HK-2 (cell line): ENCODE measurements around the gene RNF125.
"Not testable (repeated sequence)": the region's sequence is repeated elsewhere in the genome, so short reads cannot be mapped to it uniquely, and the experiment has no call there.

Experiments used
- DNase-seq: peaks from one replicate; pipeline ENCODE4 v3.0.0-alpha.2; 2018; ENCODE audit not compliant: unreplicated experiment

The RNF125 gene

DNA sequence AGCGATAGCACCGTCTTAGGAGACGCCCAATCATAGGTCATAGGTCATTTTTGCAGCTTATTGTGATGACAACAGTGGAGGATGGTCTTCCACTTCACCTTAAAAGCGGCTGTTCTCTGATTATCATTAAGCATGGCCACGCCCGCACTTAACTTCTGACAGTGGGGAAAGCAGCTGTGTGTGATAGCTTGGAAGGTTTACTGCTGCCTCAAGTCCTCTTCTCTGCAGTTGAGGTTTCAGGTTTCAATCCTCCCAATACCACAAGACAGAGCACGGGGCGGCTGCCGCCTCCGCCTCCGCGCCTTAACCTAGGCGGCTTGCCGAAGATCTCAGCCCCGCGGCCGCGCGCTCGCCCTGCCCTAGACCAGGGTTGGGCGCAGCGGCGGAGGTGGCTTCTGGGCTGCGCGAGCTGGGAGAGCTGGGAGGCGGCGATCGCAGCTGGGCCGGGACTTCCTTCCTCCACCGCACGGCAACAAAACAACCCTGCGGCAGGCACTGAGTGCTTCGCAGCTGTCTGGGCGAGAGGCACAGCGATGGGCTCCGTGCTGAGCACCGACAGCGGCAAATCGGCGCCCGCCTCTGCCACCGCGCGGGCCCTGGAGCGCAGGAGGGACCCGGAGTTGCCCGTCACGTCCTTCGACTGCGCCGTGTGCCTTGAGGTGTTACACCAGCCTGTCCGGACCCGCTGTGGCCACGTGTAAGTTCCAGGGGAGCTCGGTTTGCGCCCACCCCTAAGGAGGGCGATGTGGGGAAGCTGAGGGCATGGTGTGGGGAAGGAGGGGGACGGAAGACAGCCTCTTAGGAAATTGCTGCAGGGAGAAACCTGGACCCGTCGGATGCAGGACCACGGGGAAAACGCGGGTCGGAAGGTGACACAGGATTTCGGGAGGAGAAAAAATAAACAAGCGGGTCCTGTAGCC, at the start of gene RNF125:
Gene RNF125, plus strand, starts transcription at position 495 of the 920 bp plus-strand sequence. Its CDS starts 39 bp downstream, at position 534.
- peak; percentile 70 for DNase-seq

DNA sequence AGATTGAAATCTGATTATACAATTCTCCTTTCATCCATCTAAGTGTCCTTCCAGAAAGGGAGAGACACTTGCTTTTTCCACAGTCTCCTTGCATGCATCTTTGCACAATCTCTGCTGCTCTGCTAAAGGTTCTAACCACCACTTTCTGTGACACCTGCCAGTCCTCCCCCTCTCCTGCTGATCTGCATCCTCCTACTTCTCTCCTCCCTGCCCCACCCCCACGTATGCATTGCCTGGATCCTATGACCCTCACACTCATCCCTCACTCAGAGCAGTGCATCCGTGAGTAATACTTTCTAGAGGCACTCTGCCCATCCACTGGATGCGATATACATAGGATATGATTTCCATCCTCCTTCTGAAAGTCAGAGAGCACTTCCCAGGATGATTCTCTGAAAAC, 48.0 kb upstream of the RNF125 start:
- DNase-seq: no peak

DNA sequence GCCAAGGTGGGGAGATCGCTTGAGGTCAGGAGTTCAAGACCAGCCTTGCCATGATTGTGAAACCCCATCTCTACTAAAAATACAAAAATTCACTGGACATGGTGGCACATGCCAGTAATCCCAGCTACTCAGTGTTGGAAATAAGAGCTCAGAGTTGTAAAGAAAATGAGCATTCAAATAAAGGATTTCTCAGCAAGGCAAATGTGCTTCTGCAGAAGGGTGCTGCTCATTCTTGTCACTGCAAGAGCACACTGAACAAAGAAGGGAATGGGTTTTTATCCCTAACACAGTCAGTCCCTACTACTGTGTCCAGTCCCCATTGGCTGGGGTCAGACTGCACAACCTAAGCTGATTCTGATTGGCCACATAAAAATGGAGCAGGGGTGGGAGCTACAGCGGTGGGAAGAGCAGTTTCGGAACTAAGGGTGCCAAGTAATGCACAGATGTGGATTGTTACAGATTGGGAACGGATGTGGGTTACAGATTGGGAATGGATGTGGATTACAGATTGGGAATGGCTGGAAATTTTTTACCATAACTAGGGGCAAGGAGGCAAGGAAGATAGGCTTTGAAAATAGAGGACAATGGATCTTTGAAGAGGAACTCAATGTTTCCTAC, 44.6 kb upstream of the RNF125 start:
- no peak for DNase-seq

DNA sequence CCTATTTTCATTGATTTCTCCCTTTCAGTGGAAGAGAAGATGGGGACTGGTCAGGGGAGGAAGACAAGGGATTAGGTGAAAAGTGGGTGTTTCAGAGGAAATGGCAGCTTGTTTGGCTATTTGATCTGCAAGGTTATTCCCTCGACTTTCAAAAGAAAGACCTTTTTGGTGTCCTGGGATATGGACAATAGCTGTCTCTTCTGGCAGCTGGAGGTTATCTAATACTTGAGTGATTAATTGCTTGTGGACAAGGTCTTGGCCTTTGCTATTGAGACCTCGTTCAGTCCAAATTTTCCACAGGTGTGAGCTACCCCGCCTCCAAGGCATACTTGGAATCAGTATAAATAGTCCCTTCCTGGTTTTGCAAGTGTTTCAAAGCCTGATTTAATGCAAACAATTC, 42.4 kb upstream of the RNF125 start:
- DNase-seq: no peak

DNA sequence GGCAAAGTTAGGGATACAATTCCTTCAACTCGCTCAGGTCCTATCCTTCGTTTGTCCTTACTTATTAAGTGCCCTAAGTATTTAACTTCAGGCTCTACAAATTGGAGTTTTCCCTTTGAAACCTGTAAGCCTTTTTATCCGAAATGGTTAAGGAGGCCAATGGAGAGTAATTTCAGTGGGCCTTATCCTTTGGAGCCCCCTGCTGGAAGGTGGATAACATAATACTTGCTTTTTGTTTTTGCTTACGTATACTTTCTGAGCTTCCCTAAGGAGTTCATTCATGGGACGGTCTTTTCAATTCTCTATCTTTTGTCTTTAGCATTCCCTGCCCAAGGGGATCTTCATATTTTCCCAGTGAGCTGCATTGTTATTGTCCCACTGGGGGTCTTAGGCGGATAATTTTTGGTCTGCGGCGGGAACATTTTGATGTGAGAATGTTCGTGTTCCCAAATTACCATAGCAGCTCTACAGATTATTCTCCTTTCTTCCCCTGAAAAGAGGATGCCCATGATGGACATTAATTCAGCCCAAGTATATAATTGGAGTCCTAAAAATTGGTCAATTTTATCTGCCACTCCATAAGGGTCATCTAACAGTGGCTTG, 41.3 kb upstream of the RNF125 start:
- no peak for DNase-seq

DNA sequence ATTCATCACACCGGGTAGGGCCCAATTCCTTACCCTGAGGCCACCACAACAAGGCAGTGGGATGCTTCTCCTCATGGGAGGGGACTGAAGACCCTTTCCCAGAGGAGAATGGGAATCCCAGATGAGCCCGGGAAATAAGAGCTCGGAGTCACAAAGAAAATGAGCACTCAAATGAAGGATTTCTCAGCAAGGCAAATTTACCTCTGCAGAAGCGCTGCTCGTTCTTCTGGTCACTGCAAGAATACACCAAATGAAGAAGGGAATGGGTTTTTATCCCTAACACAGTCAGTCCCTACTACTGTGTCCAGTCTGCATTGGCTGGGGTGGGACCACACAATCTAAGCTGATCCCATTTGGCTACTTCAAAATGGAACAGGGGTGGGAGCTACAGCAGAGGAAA, 40.0 kb upstream of the RNF125 start:
- no peak for DNase-seq

DNA sequence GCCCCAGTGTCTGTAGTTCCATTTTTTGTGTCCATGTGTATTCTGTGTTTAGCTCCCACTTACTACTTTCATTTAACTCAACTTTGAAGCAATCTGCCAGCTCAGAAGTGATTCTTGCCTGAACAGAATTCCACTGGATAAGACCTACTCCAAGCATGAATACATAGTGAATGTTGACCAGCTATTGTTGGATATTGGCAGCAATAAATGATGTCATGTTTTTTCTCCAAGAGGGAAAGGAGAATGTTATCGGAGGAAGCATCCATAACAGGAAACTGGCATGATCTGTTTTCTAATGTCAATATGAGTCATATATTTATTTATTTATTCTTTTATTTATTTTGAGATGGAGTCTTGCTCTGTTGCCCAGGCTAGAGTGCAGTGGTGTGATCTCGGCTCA, 38.9 kb upstream of the RNF125 start:
- DNase-seq: no peak

DNA sequence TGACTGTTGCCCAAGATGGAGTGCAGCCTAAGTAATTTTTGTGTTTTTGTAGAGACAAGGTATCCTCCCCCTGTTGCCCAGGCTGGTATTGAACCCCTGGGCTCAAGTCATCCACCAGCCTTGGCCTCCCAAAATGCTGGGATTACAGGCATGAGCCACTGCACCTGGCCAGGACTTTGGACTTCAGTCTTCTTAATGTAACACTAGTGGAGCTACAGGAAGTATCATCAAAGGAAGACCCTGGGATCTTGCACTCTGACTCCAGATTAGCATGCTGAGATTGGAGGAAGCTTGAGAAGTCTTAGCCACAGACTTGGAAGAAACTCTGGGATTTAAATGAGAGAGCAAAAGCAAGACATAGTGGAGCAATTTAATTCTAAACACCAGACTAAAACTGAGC, 37.8 kb upstream of the RNF125 start:
- no peak for DNase-seq

DNA sequence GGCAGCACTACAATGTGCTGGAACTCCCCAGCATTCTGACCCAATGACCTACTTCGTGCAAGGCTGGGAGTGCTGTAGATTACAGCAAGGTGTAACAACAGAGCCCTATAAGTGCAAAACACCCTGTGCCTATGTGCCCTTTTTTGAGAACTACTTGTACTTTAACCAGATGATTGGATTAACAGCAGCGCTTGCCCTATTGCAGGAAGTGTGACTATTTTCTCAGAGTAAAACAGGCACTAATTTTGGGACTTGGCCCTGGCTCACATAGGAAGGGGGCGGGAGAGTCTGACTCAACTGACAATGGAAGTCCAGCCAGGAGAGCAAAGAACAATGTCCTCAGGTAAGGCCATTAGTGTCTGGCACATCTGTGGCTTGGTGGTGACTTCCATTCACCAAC, 35.6 kb upstream of the RNF125 start:
- DNase-seq: no peak

DNA sequence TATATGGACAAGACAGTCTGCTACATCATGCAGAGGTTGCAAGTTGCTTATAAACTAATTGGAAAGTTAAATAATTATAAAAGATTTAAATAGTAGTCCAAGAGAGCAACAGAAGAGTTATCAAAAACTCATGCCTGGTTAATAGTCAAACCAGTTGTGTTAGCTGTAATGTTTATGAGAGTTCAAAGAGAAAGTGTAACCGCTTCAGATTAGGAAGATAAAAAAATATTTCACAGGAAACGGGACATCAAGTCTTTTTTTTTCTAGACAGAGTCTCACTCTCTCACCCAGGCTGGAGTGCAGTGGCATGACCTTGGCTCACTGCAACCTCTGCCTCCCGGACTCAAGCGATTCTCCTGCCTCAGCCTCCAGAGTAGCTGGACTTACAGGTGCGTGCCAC, 34.6 kb upstream of the RNF125 start:
- DNase-seq: no peak

DNA sequence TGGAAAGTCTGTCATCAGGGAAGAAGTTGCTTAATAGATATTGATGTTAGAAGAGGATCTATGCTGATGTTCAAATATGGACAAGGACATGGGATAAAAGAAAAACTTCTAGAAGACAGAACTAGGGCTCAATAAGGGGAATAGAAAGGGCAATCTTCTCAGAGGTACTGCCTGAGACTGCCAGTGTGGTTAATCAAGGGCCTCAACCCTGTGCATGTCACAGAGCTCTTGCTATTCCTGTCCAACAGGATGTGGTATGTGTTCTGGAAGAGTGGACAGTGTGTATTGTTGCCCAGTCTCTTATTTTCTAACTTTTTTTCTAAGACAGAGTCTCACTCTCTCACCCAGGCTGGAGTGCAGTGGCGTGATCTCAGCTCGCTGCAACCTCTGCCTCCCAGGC, 27.8 kb upstream of the RNF125 start:
- DNase-seq: no peak

DNA sequence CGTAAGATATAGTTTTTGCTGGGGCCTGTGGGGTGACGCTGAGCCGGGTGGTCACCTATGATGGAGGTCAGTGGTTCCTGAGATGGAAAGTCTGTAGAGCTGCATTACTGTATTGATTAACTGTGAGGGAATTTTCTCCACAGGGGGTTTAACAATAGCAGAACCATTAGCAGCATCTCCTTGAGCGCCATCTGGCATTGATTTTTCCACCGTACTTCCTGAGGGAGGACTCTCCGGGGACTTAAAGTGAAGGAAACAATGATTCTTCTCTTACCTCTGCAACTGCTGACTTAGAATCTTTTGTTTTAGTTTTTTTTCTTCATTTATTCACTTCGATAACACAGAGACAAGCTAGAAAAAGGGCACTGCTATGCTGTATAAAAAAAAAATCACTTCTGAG, 22.6 kb upstream of the RNF125 start:
- no peak for DNase-seq

DNA sequence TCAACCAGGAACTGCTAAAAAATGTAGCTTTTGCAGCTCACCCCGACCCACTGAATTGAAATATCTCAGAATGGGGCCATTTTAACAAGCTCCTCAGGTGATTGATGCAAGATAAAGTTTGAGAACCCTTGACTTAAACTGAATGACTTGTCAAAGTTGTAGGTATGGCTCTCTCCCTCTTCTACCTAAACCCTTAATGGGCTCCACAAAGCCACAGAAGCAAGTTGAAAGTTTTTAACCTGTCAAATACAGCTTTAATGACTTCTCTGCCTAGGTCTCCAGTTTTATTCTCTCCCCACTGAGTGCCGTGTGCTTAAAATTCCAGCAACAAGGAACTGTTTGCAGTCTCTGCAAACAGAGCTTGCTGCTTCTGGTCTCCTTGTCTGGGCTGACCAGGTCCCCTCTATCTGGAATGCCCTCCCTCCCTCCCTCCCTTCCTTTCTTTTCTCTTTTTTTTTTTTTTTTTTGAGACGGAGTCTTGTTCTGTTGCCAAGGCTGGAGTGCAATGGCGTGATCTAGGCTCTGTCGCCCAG, 19.7 kb upstream of the RNF125 start:
- no peak for DNase-seq

DNA sequence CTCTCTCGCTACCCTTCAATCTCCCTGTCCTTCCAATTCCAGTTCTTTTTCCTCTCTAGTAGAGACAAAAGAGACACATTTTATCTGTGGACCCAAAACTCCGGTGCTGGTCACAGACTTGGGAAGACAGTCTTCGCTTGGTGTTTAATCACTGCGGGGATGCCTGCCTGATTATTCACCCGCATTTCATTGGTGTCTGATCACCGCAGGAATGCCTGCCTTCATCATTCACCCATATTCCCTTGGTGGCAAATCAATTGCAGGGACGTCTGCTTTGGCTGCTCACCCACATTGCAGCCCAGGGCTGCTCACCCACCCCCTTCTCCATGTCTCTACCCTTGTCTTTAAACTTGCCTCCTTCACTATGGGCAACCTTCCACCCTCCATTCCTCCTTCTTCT, 17.5 kb upstream of the RNF125 start:
- not testable (repeated sequence) for DNase-seq

DNA sequence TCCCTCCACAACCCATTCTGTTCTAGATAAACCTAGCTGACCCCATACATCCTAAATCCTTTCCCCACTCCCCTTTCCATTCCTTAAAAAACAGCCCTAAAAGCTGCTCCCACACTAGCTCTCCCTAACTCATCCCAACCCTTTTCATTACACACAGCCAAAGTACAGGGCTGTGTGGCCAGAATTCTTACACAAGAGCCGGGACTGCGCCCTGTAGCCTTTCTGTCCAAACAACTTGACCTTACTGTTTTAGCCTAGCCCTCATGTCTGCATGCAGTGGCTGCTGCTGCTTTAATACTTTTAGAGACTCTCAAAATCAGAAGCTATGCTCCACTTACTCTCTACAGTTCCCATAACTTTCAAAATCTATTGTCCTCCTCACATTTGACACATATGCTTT, 14.8 kb upstream of the RNF125 start:
- not testable (repeated sequence) for DNase-seq

DNA sequence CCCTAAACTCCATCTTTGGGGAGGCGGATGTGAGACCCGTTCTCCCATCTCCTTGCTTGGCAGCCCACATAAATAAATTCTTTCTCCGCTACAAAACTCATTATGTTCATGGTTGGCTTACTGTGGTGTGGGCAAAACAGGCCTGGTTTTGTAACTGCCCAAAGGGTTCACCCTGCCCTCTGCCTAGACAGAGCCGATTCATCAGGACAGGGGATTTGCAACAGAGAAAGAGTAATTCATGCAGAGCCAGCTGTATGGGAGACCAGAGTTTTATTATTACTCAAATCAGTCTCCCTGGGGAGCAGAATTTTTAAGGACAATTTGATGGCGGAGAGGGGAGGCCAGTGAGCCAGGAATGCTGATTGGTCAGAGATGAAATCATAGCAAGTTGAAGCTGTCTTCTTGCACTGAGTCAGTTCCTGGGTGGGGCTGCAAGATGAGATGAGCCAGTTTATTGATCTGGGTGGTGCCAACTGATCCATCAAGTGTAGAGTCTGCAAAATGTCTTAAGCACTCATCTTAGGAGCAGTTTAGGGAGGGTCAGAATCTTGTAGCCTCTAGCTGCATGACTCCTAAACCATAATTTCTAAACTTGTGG, 8.4 kb upstream of the RNF125 start:
- no peak for DNase-seq

DNA sequence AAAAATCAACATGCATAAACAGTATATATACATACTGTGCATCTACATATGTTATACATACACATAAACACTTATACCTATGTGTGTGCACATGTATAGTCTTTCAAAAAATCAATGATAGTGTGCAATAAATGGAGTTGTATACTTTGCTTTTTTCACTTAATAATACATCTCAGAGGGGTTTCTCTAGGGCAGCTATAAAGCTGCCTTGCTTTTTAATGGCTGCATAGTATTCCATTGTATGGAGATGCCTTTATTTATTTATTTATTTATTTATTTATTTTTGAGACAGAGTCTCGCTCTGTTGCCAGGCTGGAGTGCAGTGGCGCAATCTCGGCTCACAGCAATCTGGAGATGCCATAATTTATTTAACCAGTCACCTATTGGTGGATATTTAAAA, 7.4 kb upstream of the RNF125 start:
- no peak for DNase-seq

DNA sequence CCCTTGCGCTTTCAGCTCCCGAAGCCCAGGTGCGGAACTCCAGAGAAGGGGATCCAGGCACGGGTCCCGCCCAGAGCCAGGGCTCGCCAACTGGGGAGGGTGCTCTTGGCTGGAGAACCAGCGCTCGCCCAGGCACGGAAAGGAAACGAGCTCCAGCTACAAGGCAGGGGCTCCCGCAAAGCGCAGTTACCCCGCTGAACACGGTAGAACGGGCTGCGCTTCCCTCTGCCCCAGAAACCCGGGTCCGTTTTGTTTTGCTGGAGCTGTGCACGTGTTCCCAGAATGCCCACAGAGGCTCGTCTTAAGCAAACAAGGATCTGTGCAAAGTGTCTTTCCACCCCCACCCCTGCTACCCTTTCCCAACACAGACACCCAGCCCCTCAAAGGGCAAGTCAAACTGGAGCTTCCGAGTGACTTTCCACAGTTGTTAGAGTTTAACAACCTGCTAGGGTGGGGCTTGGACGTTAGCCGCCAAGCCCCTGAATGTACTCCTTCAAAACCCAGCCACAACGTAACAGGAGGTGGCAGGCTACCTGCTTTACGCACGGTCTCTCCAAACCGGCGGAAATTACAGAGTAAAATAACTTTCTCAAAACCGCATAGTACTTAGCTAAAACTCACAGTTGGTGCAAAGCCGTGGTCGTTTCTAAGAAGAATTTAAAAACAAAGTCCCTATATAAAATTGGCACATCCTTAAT, 775 bp downstream of the RNF125 start:
- peak; percentile 15 for DNase-seq

DNA sequence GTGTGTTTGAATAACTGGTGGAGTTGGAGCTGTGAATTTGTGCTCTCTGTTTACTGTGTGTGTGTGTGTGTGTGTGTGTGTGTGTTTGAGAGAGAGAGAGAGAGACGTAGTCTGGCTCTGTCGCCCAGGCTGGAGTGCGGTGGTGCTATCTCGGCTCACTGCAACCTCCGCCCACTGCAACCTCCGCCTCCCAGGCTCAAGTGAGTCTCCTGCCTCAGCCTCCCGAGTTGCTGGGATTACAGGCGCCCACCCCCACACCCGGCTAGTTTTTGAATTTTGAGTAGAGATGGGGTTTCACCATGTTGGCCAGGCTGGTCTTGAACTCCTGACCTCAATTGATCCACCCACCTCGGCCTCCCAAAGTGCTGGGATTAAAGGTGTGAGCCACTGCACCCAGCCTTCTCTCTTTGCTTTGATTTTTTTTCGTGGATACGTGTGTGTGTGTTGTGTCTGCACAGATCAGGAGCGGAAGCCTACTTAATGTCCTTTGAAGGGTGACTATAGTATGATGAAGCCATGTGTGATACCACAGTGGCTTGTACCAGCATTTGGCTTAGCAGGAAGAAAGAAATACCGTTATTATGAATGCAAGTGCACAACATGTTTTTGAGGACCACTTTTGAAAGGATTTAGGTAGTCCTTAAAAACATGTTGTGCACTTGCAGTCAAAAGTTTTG, 1.5 kb downstream of the RNF125 start:
- not testable (repeated sequence) for DNase-seq

DNA sequence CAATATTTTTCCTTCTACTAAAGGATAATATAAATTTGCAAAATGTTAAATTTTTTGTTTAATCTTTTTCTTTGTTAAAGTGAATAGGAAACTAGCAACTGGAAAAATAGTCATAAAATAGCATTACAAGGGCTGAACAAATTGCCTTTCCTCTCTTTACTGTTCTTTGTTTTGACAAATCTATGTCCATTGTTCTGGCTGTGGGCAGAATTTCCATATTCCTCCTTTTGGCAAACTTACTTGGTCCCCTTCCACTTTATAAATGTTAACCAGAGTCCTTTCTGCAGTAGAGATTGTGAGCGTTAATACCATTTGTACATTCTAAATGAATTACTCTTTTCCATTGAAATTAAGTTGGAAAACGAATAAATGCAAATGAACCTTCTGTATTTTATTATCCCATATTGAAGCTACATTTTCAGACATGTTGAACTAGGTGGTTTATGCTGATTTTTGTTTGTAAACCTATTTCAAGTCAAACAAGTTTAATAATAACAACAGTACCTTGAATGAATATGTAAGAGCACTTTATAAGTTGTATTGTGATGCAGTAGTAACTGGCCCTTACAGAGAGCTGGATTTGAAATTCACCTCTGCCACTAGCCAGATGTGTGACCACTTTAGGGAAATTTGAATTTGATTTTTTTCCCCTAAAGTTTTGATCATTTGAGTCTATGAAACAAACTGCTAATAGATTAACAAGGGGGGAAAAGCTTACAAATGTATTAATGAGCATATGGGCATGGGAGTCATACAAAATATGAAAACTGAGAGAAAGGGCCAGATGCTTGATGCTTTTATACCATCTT, 3.3 kb downstream of the RNF125 start:
- no peak for DNase-seq
